CD4-positive, alpha-beta T cell (primary cell): ENCODE measurements around the gene DIAPH2. TPM values are rescaled to one million over a fixed set of nuclear protein-coding genes. Genes with fewer than 3 reads are reported as not detected.

Experiments used
- ATAC-seq: fragments of 200-7000 bp; cut with Tn5 transposase; one replicate; pipeline ENCODE4 v1.10.0; 2022; ENCODE audit warnings: mild to moderate bottlenecking; ENCODE audit not compliant: poor library complexity
- CTCF ChIA-PET: fragments of 350-600 bp; sonication (Branson Sonifier 250); formaldehyde crosslinking; loops from one replicate; lab custom pipeline; 2021; ENCODE audit warnings: antibody characterized with exemption, inconsistent platforms; lab: Charles Lee
- POLR2A ChIA-PET: fragments of 350-600 bp; sonication (Branson Sonifier 250); formaldehyde crosslinking; loops from one replicate; lab custom pipeline; 2021; ENCODE audit warnings: antibody characterized with exemption, inconsistent platforms; lab: Charles Lee
- DNase-seq, 14 experiments: peaks; one replicate each; pipeline ENCODE4 v3.0.0-alpha.2; 2013 to 2020; ENCODE audit warnings: mixed read lengths in 2 of 14
- H3K27ac ChIP-seq, 2 donors: one replicate each; pipeline versions ENCODE4 v1.5.1 to v1.7.0; 2013; ENCODE audit warnings: low read length in 2 of 2, low read depth in 1 of 2, mild to moderate bottlenecking in 1 of 2
- H3K27me3 ChIP-seq, 2 experiments: 1 replicate in 1 of 2; 2 replicates in 1 of 2; pipeline versions ENCODE4 v1.6.1 to v1.7.0; 2013; ENCODE audit warnings: low read length in 2 of 2, control low read depth in 1 of 2, mild to moderate bottlenecking in 1 of 2, moderate library complexity in 1 of 2; ENCODE audit not compliant: insufficient read depth in 2 of 2, control insufficient read depth in 1 of 2
- H3K36me3 ChIP-seq: one replicate; pipeline ENCODE4 v1.6.1; 2013; ENCODE audit warnings: low read length, control low read depth; ENCODE audit not compliant: insufficient read depth
- H3K4me1 ChIP-seq: one replicate; pipeline ENCODE4 v1.6.1; 2013; ENCODE audit warnings: low read length, control low read depth; ENCODE audit not compliant: insufficient read depth
- H3K4me3 ChIP-seq: one replicate; pipeline ENCODE4 v1.5.1; 2013; ENCODE audit warnings: mild to moderate bottlenecking, low read length, moderate library complexity
- H3K9me3 ChIP-seq, 2 experiments: 1 replicate in 1 of 2; 2 replicates in 1 of 2; pipeline versions ENCODE4 v1.6.1 to v1.7.0; 2013; ENCODE audit warnings: low read length in 2 of 2, mild to moderate bottlenecking in 2 of 2, control low read depth in 1 of 2, moderate library complexity in 1 of 2; ENCODE audit not compliant: control insufficient read depth in 1 of 2, insufficient read depth in 1 of 2
- H3K27ac Mint-ChIP-seq: one replicate; pipeline ENCODE4 v1.8.0; 2020; ENCODE audit warnings: mixed read lengths
- H3K27me3 Mint-ChIP-seq: one replicate; pipeline ENCODE4 v1.8.0; 2021; ENCODE audit warnings: mixed read lengths
- H3K36me3 Mint-ChIP-seq: one replicate; pipeline ENCODE4 v1.8.0; 2021; ENCODE audit warnings: low read depth, mixed read lengths
- H3K4me1 Mint-ChIP-seq: one replicate; pipeline ENCODE4 v1.8.0; 2021; ENCODE audit warnings: low read depth, mixed read lengths
- H3K4me3 Mint-ChIP-seq: one replicate; pipeline ENCODE4 v1.8.0; 2020; ENCODE audit warnings: mild to moderate bottlenecking, mixed read lengths
- H3K9me3 Mint-ChIP-seq: one replicate; pipeline ENCODE4 v1.8.0; 2020; ENCODE audit warnings: mixed read lengths
- intact Hi-C, 2 experiments: fragments of 100-400 bp; cut with DNase I in 1 of 2; cut with micrococcal nuclease in 1 of 2; formaldehyde crosslinking; loops; one replicate each; pipeline versions ENCODE4 v1.15.1 to v1.9.0; 2023 to 2025; cut with DNase I, micrococcal nuclease
- total RNA-seq, 174 experiments: library from RNA in 2 of 174; stranded (reverse) in 2 of 174; gene quantifications; one replicate each; pipeline ENCODE4 v1.2.3 and lab custom pipeline; 2021 to 2026
- TF ChIP-seq, protein P1 (sequence below): fragments of 200-600 bp; IDR thresholded peaks from one replicate; pipeline ENCODE4 v1.8.0; 2022; ENCODE audit warnings: antibody characterized with exemption, mild to moderate bottlenecking

Gene DIAPH2
- total RNA-seq, 2 experiments from 2014 or later, result 11.4 to 11.7 TPM

DNA sequence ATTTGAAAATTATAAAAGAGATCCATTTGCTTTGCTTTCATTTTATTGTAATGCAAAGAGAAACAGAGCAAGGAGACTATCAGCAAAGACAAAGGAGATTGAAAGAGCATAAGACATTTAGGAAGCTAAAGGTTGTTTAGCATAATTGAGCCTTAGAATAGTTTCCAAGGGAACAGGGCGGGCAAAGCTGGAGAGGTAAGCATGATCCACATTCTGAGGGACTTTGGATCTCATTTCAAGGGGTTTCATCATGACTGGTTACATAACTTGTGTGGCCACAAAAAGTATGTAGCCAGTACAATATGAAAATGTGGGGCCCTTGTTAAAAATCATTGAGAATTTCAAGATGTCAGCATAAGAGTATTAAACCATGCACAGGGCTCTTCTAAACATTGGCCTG is 605.6 kb downstream of the DIAPH2 start:
- Histone ChIP-seq H3K27me3 (no peaks in the 10 kb centered on the region), H3K27ac (no peak overlapping the region), H3K36me3 (no peaks in the 10 kb centered on the region), H3K4me3 (no peak overlapping the region), H3K4me1 (no peaks in the 10 kb centered on the region), H3K9me3 (no peaks in the 10 kb centered on the region)
- CTCF ChIA-PET, result no interaction called here
- Mint-ChIP-seq H3K27me3 (no peaks in the 10 kb centered on the region), H3K4me1 (no peaks in the 10 kb centered on the region), H3K27ac (no peak overlapping the region), H3K4me3 (no peak overlapping the region), H3K36me3 (no peaks in the 10 kb centered on the region), H3K9me3 (no peaks in the 10 kb centered on the region)
- ATAC-seq (no peak), DNase-seq (no peak)
- TF ChIP-seq, protein P1, sequence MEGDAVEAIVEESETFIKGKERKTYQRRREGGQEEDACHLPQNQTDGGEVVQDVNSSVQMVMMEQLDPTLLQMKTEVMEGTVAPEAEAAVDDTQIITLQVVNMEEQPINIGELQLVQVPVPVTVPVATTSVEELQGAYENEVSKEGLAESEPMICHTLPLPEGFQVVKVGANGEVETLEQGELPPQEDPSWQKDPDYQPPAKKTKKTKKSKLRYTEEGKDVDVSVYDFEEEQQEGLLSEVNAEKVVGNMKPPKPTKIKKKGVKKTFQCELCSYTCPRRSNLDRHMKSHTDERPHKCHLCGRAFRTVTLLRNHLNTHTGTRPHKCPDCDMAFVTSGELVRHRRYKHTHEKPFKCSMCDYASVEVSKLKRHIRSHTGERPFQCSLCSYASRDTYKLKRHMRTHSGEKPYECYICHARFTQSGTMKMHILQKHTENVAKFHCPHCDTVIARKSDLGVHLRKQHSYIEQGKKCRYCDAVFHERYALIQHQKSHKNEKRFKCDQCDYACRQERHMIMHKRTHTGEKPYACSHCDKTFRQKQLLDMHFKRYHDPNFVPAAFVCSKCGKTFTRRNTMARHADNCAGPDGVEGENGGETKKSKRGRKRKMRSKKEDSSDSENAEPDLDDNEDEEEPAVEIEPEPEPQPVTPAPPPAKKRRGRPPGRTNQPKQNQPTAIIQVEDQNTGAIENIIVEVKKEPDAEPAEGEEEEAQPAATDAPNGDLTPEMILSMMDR, result no peak
- intact Hi-C loops, result no loop called here
- POLR2A ChIA-PET, result no interaction called here

DNA sequence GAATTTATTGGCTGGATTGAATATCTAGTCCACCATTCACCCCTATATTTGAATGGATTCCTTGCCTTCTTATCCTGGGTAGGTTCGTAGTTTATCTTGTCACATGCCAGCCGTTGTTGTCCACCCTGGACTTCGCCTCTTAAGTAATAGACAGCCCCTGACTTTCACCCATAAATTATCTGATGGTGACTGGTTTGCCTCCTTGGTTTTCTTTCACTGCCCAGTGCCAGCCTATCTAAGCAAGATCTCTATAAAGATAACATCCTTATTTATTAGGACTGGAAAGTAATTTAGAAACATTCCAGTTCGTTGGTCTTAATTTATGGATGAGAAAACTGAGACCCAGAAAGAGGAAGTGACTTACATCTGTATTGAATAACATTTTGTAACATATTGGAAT is 609.4 kb downstream of the DIAPH2 start:
- Mint-ChIP-seq H3K27me3 (no peaks in the 10 kb centered on the region), H3K36me3 (peaks cover 3% of the 10 kb centered on the region), H3K27ac (no peak overlapping the region), H3K9me3 (no peaks in the 10 kb centered on the region), H3K4me3 (no peak overlapping the region), H3K4me1 (no peaks in the 10 kb centered on the region)
- ChIA-PET CTCF (no interaction called here), POLR2A (no interaction called here)
- intact Hi-C loops, result no loop called here
- Histone ChIP-seq H3K4me3 (no peak overlapping the region), H3K9me3 (no peaks in the 10 kb centered on the region), H3K36me3 (no peaks in the 10 kb centered on the region), H3K27ac (no peak overlapping the region), H3K27me3 (no peaks in the 10 kb centered on the region), H3K4me1 (no peaks in the 10 kb centered on the region)
- ATAC-seq (no peak), DNase-seq (no peak)
- TF ChIP-seq, protein P1, result no peak

DNA sequence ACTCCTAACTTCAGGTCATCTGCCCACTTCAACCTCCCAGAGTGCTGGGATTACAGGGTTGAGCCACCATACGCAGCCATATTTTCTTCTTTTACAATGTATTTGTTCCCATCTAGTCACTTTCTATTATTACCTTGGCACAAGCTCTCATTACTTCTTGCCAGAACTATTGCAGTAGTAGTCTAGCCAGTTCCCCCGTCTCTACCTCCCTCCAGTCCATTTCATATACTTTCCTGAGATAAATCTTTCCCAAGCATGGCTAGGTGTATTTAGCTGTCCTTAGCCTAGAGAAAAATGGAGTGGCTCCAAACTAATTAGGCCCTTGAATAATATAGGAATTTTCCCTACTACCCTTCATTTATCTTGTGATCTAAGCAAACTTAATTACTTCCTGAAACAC is 611.3 kb downstream of the DIAPH2 start:
- CTCF ChIA-PET, result no interaction called here
- H3K4me1 ChIP-seq, result no peaks in the 10 kb centered on the region
- H3K9me3 ChIP-seq, result no peaks in the 10 kb centered on the region
- Mint-ChIP-seq H3K4me3 (no peak overlapping the region), H3K27ac (no peak overlapping the region), H3K4me1 (no peaks in the 10 kb centered on the region), H3K9me3 (no peaks in the 10 kb centered on the region), H3K27me3 (no peaks in the 10 kb centered on the region), H3K36me3 (peaks cover 3% of the 10 kb centered on the region)
- no peak overlapping the region for H3K27ac ChIP-seq
- TF ChIP-seq, protein P1, result no peak
- intact Hi-C loops, result no loop called here
- POLR2A ChIA-PET, result no interaction called here
- no peak for DNase-seq
- H3K36me3 ChIP-seq, result no peaks in the 10 kb centered on the region
- ATAC-seq, result no peak
- no peaks in the 10 kb centered on the region for H3K27me3 ChIP-seq
- H3K4me3 ChIP-seq, result no peak overlapping the region
